Activated naive CD8-positive, alpha-beta T cell treated with anti-CD3 and anti-CD28 coated beads, Interleukin-2, amount 50 U/mL, for 16 hours (primary cell): Measurements from ENCODE around the gene SLC15A4.

Experiments
- DNase-seq: peaks from one replicate; pipeline ENCODE4 v3.0.0-alpha.2; 2020; ENCODE audit warnings: low read depth, low spot score

The SLC15A4 gene

DNA sequence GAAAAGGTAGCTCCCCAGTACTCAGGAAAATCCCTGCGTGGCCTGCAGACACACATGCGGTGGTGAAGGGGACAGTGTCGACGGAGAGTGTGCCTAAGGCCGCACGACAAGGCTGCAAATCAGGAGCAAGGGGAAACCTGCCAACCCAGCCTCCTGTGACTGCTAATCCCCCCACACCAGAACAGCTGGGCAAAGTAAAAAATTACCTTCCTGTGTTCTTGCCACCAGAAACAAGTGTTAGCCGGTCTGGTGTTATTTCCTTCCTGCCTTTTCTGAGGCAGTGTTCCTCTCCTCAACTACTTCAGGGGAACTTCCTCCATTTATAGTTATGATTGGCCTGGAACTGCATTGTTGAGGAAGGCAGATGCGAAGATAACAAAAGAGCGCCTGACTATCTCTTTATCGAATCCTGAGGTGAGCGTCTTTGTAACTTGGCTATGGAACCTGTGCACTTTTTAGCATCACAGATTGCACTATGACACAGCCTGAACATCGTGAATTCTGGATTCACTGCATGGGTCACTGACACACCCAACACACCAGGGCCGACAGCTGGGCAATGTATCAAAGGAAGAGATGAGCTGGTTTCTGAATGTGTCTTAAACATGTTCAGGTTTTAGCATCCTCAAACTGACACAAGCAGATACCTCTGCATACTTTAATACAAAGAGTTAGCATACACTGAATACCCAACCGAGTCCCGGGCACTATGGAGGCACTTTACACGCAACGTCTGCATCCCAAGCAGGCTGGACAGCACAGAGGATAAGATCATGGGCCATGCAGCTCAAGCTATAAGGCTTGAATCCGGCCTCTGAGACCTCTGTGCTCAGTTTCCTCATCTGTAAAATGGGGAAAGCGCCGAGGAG, 28.9 kb downstream of the SLC15A4 start:
- no peak for DNase-seq

- no peak for DNase-seq
Measured at GRCh38 chr12:128793701-128794100, 30.1 kb downstream of the SLC15A4 start.

DNA sequence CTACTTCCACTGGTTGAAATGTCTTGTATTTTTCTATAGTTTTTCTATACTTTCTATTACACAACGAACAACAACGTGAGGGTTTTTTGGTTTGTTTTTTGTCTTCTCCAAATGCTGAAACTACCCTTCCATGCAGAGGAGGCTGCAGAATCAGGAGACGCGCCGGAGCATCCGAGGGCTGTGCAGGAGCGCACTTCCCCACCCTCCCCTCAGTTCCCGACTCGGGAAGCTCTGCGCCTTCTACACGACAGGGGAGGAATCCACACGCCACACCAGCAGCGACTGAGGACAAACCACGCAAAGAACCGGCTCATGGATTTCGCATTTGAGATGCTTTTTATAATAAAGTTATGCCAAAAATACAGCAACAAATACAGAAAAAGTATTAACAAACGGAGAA, 30.9 kb downstream of the SLC15A4 start:
- DNase-seq, result no peak

GRCh38 chr12:128792398-128792797, 31.4 kb downstream of the SLC15A4 start:
- no peak for DNase-seq

GRCh38 chr12:128791395-128792322, 32.1 kb downstream of the SLC15A4 start:
- DNase-seq, result no peak

DNA sequence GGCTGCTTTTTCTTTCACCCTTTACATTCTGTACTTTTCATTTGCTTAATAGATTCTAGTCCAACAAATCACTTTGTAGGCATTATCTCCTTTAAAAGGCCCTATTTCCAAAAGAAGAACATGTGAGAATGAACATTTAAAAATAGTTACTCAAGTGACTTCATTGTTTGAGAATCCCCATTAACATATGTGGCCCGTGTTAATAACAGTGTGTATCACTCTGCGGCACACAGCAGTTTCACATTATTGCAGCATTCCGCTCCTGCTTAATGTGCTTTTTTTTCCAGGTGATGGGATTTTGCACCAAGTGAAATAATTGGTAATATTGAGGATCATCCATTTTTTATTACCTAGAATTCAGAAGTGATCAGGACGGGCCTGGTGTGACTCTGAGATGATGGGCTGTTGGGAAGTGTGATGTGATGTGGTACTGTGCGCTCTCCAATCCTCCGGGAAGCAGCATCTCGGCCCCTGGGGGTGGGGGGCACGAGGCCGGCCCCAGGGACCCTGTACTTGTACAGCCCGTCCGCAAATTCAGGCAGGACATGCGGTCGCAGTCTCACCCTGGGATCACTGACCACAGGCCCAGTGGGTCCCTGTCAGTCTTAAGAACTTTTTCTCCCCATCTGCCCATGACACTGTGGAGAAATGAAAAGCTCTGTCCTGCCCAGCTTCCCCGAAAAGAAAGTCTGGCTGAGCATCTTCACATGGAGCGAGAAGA, 32.9 kb downstream of the SLC15A4 start:
- no peak for DNase-seq

- DNase-seq, result no peak
Measured at GRCh38 chr12:128790221-128790620, 33.5 kb downstream of the SLC15A4 start.

DNA sequence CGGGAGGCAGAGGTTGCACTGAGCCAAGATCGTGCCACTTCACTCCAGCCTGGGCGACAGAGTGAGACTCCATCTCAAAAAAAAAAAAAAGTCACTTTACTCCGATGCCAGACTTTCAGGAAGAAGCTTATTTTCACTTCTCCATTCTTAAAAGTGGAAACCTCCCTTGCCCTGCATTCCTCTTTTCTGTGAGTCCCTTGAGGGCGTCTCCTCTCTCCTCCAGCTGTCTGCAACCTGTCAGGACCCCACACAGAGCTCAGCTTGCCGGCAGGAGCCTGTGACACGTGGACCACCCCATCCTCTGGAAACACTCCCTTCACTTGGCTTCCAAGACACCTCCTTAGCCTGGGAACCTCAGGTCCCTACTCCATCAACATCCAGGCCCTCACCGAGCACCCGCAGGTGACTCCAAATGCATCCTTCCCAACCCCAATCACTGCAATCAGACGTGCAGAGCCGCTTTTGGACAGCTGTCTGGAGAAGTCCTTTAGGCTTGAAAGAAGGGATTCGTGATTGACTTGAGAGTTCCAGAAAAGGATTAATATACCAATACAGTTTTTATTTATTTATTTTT, 34.3 kb downstream of the SLC15A4 start:
- DNase-seq, result no peak

DNA sequence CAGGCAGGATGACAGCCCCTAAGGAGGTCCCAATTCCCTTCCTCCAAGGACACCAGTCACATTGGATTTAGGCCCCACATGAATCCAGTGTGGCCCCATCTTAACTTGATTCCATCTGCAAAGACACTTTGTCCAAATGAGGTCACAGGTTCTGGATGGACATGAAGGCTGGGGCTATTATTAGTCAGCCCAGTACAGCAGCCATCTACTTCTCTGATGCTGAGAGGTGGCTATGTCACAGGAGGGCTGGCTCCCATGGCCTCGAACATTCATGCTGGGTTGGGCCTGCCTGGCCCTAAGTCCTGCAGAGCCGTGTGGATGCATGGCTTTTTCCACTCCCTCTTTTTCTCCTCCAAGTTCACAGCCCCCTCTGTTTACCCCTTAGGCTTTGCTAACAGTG, 35.9 kb downstream of the SLC15A4 start:
- DNase-seq, result no peak

DNA sequence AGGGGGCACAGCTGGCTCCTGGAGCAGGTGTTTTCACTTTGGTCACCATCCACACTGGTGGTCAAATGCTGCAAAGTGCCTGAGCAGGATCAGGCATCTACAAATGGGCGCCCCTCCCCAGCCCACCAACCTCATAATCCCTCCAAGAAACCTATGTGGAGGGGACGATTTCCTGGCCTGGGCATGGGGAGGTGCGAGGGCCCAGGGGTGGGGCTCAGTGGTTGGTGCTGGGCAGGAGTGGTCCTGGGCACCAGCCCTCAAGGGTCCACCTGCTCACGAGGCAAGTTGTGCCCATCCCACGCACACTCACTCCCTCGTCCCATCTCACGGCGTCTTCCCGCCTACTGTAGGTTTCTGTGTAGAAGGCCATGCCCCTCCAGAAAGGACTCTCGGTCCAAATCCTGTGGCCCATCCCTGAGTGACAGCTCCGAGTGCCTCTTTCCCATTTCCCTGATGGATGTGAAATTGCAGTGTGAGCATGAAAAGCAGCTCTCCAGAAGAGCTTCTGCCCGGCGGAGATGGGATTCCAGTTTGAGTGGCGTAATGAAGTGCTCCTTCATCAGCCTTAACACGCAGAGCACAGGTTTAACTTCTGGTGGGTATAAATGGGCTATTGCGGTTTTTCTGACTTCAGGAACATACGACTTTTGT, 36.9 kb downstream of the SLC15A4 start:
- DNase-seq, result no peak

GRCh38 chr12:128784030-128784760, 39.6 kb downstream of the SLC15A4 start:
- no peak for DNase-seq

DNA sequence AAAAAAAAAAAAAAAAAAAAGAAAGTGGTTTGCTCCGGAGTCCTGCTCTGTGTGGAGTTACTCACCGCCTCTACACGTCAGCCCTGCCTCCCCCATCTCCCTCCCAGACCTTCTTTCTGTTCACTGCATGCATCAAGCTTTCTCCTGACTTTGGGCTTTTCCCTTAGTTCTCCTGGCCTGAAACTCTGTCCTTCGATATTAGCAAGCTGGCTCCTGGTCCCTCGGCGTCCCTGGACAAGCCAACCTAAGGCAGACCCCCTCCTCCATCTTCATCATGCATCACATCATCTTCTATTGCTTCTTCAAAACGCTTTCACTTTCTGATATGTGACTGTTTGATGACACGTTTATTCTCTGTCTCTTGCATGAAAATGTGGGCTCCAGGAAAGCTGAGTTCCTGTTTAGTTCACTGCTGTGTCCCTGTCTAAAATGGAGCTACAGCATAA, 40.6 kb downstream of the SLC15A4 start:
- DNase-seq, result no peak

DNA sequence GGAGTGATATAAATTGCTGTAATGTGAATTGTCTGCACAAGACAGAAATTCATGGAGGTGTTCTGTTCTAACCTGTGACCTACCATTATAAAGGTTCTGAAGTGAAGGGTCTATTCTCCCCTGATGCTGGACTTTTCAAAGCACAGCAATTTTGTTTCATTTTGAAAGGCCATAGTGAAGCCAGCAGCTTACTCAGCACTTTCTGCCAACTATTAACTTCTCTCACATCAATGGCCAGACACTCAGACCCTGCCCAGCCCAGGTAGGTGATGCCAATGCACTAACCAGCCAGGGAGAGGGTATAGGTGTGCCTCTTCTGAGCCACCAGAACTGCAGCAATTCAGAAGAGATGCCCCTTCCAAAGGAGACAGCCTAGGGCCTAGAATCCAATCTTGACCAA, 43.9 kb downstream of the SLC15A4 start:
- no peak for DNase-seq

GRCh38 chr12:128772249-128772648, 51.5 kb downstream of the SLC15A4 start:
- DNase-seq, result no peak

DNA sequence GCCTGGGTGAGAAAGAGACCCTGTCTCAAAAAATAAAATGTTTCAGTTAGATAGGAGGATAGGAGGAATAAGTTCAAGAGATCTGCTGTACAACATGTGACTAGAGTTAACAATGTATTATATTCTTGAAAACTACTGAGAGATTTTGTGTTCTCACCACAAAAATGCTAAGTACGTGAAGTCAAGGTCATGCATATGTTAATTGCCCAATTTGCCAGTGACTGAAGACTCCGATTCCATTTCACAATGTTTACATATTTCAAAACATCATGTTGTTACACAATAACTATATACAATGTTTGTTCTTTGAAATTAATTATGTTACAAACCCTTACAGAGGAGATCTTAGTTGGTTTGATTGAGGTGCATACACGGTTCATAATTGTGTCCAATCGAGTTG, 52.1 kb downstream of the SLC15A4 start:
- DNase-seq, result no peak

GRCh38 chr12:128767518-128767917, 56.2 kb downstream of the SLC15A4 start:
- DNase-seq, result no peak

DNA sequence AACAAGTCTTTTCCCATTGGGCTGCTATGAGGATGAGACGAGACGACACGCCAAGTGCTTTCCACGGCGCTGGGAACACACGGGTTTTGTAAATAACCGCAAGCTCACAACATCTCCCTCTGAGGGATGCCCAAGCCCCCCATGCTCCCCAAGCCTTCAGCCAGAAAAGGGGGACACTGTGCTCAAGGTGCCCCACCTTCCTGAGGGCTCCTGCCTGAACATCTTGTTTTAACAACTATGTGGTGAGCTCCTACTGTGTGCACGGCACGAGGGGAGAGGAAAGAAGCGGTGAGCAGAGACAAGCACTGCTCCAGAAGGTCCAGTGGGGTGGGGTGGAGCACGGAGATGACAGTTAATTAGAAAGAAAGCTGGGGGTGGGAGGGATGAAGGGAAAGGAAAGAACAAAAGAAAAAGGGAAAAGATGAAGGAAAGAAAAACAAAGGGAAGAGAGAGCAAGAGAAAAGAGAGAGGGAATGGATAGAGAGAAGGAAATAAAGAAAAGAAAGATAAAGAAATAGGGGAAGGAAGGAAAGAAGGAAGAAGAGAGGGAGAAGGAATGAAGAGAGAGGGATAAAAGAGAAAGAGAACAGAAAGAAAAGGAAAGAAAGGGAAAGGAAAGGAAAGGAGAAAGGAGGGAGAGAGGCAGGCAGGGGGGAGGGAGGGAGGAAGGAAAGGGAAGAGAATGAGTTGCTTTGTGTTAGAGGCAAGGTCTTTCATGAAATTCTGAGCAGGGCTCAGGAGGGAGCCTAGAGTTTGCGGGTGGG, 56.8 kb downstream of the SLC15A4 start:
- no peak for DNase-seq

- no peak for DNase-seq
Measured at GRCh38 chr12:128763395-128763794, 60.4 kb downstream of the SLC15A4 start.

GRCh38 chr12:128761379-128761790, 62.4 kb downstream of the SLC15A4 start:
- DNase-seq, result no peak

GRCh38 chr12:128755566-128755965, 68.2 kb downstream of the SLC15A4 start:
- no peak for DNase-seq
